GDM1 (cell line): ENCODE measurements around the gene CERK.

ENCODE experiments used
- DNase-seq: peaks from one replicate; lab custom pipeline; 2025; lab: John Stamatoyannopoulos, UW

The CERK gene

DNA sequence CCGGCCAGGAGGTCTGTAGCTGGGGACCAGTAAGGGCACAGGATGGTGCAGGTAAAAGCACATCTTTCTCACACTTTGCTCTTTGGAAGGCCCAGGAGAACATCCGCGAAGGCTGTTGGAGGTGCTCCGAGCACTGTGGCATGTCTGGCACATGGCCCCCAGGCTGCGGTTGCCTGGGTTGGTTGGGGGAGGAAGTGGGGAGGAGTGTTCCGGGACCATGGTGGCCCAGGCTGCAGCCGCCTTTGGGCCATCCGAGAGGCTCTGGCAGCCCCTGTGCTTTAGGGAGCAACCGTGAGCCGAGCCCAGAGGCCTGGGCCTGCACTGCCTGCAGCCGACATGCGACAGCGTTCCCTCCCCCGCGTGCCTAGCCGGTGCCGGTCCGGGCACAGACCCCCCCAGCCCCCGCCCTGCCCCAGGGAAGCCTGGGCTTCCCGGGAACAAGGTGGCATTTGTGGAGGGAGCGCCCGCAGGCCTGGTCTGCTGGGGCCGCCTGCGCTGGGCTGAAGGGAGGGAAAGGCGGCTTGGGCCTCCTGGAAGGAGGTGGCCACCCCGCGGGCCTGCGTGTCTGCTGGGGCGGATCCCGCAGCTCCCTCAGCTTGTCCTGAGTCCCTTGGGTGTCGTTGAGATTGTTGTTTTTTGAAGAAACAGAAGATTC lies 59.9 kb downstream of the CERK start:
- no peak for DNase-seq

DNA sequence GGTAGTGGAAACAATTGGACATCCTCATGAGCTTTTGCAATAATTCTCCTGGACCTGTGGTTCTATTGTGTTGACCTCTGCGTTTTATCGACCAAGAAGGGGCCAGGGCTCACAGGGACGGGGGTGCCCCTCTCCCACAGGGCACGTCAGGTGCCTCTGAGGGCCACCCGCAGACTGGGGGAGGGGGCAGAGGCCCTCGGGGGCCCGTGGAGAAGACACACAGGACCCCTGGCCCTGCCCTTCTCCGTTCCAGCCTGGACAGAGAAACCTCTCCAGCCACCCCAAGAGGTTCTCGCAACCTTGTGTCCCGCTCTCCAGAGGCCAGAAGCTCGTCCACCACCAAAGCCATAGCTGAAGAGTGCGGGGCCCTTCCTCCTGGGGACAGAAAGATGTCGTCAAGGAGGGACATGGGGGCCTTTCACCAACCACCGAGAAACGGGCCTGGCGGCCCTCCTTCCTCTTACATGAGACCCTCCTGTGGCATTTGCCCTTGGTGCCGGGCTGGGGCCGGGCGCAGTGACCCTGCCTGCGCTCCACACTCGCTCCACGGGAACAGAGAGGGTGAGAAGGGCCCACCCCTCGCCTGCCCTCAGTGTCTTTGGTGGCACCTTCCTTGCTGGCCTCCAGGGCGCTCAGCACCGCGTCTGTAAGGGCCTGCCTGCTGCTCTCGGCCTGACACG lies 60.6 kb downstream of the CERK start:
- no peak for DNase-seq

DNA sequence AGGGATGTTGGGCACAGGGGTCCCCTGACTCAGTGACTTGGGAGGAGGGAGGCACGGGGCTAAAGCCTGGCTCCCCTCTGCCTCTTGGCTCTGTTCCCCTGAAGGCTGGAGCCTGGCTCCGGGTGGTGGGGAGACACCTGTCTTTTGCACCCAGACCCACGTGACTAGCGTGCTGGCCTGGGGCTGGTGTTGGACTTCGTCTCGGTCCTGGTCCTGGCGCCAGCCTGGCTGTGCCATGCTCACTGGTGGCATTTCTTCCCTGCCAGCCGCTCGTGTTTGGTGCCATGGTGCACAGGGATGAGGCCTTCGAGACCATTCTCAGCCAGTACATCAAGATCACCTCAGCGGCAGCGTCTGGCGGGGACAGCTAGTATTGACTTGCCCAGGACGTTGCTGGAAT lies 61.2 kb downstream of the CERK start:
- DNase-seq = no peak

DNA sequence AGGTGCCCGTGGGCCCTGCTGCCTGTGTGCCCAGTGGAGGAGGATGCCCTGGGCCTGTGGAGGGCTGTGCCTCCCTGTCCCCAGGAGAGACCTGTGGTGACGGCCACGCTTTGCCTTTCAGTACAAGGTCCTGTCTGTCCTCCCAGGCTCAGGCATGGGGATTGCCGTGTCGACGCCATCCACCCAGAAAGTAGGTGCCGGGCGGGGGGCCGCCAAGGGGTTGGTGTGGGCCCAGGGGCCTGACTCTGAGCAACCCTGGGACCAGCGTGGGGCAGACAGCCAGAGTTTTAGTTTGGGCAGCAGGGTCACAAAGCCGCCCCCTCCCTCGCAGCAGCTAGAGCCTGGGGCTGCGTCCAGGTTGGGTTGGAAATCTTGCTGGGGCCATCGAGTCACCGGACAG lies 61.6 kb downstream of the CERK start:
- no peak for DNase-seq

DNA sequence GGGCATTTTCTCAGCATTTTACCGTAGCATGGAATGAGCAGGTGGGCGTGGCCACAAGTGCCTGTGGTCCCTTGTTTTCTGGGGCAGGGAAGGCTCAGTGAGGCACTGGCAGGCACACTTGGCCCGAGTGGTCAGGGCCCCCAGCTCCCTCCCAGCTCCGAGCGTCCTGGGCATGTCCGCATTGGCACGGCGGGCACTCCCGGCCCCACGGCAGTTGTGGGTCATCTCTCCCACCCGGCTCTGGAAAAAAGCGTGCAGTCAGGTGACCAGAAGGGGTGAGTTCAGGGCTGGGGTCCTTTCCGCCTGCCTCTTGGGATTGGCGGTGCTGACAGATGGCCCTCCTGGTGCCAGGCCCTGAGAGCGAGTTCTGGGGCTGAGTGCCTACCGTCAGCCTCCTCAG lies 62.1 kb downstream of the CERK start:
- no peak for DNase-seq

DNA sequence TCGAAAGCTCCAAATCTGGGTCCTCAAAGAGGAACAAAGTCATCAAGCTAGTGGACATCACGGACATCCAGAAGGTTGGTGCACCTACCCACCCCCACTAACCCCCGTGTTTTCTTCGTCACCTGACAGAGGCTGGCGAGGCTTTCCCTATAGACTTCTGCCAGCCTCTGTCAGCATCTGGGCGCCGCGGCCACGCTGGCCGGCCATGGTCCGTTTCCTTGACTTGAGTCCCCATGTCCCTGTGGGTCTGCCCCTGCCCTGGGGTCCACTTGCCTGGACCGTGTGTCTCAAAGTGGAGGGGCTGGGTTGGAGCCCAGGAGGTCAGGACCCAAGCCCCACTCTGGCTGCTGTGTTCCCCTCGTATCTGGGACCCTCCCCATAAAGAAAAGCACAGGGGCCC lies 62.6 kb downstream of the CERK start:
- DNase-seq = no peak

DNA sequence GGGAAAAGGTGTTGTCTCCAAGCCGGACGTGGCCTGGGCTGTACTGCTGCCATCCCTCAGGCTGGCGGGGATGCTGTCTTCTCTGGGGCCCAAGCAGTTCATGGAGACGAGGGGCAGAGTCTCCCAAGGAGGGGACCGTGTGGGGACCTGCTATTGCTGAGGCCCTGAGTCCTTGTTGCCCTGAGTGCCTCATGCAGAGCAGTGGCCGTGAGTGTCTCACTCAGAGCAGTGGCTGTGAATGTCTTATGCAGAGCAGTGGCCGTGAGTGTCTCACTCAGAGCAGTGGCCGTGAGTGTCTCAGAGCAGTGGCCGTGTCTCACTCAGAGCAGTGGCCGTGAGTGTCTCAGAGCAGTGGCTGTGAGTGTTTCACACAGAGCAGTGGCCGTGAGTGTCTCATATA lies 63.1 kb downstream of the CERK start:
- DNase-seq = no peak

DNA sequence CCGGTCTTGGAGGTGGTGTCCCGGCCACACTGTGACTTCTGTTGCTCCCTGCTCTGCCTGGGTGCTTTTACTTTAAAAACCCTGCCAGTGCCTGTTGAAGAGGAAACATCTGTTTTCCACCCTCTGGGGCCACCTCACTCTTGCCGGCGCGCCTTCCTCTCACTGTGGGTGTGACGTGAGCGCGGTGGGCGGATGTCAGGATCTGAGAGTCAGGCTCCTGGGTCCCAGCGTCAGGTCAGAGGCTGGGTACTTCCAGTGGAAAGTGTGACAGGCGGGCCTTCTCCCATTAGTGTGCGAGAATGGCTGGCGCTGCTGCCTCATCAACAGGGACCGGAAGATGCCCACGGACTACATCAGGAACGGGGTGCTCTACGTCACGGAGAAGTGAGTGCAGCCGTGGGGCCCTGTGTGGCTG lies 63.7 kb downstream of the CERK start:
- DNase-seq = peak; percentile 74

DNA sequence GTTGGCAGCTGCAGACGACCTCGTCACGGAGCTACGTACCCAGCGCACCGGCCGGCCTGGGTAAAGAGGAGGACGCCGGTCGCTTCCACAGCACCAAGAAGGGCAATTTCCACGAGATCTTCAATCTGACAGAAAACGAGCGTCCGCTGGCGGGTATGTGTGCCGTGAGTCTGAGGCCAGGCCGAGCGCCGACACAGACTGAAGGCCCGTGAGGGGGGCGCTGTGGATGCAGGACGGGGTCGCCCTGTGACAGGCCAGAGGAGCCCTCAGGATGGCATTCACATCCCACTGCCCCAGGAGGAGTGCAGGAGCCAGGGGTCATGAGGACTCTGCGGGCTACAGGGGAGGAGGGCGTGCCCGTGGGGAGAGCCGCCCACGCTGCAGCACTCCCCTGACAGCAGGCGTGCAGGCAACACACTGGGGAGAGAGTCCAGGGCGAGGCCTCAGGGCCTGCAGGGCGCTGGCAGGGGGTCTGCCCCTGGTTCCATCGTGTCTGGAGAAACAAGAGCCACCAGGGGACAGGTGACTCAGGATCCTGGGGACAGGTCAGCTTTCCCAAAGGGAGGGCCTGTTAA lies 64.3 kb downstream of the CERK start:
- no peak for DNase-seq

DNA sequence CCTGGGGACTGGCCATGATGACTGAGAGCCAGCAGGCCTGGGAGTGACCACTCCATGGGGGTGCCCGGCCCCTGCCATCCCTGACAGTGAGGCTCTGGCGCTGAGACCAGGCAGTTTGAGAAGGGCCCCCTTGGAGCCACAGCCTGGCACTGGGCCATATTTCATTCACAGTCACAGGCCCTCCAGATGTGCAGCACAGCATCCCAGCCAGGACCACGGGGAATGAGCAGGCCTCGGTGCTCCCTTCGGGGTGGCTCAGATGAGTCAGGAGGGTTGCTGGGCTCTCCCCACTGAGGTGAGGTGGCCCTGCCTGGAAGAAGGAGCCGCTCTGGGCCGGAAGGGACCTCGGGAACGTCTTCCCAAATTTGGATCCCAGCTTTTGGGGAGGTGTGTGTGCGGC lies 64.8 kb downstream of the CERK start:
- DNase-seq = no peak

DNA sequence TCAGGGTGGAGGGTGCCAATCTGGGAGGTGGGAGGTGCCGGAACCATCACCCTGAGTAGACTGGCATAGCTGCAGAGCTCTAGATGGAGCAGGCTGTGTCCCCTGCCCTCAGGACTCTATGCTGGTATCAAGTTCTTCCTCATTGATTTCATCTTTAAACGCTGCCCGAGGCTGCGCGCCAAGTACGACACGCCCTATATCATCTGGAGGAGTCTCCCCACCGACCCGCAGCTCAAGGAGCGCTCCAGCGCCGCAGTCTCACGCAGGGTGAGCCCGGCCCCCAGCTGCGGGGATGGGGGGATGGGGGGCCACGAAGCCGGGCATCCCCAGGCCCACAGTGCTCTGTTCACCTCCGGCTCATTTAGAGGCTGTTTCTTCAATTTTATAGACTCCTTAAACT lies 65.3 kb downstream of the CERK start:
- DNase-seq = no peak

DNA sequence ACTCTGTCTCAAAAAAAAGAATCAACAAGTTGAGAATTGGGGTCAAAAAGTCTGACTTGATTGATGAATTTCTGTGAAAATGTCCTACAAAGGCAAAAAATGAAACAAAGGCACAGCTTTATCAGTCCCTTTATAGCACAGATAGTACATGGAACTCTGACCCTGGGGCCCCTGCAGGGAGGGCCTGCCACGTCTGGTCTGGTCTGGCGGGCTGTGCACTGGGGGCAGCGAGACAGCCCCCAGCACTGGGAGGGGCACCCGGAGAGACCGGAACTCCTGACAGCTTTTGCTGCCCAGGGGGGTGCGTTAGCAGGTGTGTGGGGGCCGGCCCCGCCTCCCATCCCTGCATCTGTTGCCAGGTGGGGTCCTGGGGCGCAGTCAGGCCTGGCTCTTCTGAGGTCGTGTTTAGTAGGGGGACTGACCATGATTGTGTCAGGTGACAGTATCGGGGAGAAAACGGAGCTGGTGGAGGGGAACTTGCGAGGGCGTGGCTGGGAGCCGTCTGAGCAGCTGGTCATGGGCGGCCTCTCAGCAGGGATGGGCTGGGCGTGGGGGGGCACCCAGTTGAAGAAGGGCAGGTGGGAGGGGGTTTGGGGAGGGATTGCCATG lies 66.1 kb downstream of the CERK start:
- DNase-seq = no peak

DNA sequence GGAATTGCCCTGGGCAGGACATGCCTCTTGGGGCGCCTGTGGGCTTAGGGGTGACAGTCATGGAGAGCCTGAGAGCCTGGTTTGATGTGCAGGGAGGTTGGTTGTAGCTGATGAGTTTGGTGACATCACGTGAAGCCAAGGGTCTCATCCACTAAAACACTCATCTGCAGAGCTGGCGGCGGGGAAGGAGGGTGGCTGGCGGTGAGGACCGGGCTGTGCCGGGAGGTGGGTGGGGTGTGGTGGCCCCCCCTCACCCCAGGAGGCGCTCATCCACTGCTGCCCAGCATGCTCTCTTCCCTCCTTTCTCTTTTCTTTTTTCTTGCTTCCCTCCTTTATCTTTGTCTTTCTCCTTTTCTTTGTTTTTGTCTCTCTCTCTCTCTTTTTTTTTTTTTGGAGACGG lies 68.9 kb downstream of the CERK start:
- no peak for DNase-seq

DNA sequence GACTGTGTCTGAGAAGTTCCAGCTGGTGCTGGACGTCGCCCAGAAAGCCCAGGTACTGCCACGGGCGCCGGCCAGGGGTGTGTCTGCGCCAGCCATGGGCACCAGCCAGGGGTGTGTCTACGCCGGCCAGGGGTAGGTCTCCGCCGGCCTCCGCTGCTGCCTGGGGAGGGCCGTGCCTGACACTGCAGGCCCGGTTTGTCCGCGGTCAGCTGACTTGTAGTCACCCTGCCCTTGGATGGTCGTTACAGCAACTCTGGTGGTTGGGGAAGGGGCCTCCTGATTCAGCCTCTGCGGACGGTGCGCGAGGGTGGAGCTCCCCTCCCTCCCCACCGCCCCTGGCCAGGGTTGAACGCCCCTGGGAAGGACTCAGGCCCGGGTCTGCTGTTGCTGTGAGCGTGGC lies 69.9 kb downstream of the CERK start:
- DNase-seq = no peak

DNA sequence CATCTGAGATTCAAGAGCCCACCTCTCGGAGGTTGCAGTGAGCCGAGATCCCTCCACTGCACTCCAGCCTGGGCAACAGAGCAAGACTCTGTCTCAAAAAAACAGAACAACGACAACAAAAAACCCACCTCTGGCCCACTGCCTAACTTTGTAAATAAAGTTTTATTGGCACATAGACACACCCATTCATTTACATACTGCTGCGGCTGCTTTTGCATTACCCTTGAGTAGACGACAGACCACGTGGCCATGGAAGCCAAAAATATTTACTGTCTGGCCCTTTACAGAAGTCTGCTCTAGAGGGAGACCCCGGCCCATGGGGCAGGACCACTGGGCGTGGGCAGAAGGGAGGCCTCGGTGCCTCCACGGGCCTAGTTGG lies 70.8 kb downstream of the CERK start:
- no peak for DNase-seq

DNA sequence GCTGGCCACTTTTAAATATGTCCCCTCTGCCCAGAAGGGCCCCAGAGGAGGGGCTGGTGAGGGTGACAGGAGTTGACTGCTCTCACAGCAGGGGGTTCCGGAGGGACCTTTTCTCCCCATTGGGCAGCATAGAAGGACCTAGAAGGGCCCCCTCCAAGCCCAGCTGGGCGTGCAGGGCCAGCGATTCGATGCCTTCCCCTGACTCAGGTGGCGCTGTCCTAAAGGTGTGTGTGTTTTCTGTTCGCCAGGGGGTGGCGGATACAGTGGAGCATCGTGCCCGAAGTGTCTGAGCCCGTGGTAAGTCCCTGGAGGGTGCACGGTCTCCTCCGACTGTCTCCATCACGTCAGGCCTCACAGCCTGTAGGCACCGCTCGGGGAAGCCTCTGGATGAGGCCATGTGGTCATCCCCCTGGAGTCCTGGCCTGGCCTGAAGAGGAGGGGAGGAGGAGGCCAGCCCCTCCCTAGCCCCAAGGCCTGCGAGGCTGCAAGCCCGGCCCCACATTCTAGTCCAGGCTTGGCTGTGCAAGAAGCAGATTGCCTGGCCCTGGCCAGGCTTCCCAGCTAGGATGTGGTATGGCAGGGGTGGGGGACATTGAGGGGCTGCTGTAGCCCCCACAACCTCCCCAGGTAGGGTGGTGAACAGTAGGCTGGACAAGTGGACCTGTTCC lies 71.3 kb downstream of the CERK start:
- no peak for DNase-seq

DNA sequence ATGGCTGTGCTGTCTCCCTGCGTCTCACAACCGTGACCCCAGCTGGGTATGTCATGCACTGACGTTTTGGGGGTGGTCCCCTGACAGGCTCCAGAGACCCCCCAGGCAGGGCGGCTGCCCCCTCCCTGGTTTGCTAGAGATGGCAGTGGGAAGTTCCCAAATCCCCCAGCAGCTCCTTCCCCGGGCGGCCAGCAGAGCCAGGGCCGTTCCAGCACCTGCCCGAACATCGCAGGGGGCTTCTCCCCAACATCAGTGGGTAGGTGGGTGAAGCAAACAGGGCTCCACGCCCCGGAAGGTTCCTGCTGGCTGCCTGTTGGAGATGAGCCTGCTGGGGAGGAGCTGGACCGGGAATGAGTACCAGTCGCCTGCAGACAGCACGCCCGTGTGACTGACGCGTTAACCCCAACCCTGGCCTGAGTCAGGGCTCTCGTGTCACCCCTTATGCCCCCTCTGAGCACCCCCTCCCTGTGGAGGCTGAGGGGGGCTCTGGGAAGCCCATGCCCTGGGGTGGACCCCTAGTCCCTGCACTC lies 72.2 kb downstream of the CERK start:
- no peak for DNase-seq

DNA sequence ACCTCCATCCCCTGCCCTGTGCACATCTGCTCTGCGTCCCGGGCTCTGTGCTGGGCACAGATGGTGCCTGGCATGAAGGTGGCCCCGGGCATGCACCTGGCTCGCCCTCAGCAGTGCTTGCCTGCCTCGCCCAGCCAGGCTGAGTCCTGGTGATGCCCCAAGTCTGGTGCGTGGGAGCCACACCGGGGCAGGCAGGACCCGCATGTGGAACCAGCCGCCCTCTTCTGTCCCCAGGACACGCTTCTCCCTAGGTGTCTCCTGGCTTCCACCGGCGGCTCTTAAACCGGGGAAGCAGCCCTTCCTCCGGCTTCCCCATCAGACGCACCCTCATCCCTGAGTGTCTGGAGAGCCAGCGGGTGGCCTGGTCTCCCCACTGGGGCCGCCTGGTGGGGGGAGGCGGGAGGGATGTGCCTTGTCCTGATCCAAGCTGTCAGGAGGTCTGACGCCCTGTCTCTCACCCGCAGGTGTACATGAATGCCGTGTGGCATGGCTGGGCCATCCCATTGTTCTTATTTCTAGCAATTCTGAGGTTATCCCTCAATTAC lies 72.8 kb downstream of the CERK start:
- no peak for DNase-seq

DNA sequence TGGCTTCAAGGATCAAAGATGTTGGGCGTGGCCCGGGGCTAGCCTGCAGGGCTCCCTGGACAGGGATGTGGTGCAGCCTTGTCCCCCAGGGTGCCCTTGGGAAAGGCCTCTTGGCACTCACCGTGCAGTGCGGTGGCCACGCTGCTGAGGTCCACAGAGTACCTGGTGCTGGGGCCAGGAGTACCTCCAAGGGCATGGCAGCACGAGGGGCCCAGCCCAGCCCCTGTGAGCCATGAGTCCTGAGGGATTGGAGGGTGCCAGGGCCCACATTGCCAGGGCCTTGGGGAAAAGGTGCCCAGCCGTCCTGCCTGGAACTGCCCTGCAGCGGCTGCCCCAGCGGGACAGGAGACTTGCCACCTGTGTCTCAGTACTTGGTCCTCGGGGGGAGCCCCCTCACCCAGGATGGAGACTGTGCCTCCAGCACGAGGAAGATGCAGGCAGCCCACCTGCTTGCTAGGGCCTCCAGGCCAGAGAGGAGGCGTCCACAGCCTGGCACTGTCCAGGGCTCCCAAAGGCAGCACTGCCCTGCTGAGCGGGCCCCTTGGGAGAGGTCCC lies 73.7 kb downstream of the CERK start:
- no peak for DNase-seq

DNA sequence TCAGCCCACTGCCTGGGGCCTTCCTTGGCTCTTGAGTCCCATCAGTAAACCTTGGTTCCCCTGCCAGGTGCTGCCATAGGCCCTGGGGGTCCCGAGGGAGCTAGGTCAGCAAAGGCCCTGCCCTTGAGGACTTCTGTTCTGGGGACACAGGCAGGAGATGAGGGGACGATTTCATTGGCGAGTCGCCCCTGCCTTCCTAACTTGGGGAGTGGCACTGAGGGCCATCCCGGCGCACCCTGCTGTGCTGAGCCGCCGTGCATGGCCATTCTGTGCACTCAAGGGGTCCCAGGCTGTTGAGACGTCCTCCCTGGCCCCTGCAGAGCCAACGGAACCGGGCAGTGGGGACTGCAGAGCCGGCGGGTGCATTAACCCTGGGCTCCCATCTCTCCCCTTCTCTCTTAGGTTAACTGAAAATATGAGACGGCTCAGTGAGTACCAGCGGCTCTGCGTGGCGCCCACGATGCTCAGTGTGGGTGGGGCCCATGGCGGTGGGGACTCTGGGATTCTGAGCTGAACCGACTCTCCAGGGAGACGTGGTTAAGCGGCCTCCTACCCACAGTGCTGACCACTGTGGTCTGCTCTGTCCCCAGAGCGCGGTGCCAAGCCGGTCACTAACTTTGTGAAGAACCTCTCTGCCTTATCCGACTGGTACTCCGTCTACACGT lies 74.5 kb downstream of the CERK start:
- no peak for DNase-seq

DNA sequence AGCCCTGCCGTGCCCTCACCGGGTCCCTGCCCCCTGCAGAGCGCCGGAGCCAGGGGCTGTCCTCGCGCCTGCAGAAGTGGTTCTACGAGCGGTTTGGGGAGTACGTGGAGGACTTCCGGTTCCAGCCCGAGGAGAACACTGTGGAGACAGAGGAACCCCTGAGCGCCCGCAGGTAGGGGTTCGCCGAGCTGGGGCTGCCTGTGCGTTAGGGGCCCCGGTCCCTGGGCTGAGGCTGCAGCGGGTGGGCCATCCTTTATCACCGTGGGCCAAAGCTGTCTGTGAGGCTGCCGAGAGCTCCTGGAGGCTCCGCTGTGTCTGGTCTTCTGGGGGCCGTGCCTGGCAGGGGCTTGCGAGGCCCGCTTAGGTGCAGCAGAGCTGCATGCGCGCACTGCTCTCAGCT lies 75.1 kb downstream of the CERK start:
- no peak for DNase-seq
